ENCODE measurements around the gene ENTR1. TPM values are rescaled to one million over a fixed set of nuclear protein-coding genes. Genes with fewer than 3 reads are reported as not detected.

Gene ENTR1
- total RNA-seq, 1 donor from 2014 or later = 60.4 TPM

DNA sequence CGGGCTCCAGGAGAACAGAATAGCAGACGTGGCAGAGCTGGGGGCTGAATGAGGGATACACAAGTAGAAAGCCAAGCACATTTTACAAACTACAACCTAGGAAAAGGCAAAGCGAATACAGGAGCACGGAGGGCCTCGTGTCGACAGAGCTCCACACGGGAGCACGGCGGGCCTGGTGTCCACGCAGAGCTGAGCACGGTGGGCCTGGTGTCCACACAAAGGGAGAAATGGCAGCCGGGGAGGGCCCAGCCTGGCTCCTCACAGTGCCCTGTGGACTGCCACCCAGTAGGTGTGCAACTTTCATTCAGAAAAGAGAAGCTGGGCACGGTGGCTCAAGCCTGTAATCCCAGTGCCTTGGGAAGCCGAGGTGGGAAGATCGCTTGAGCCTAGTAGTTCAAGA, 32.7 kb upstream of the ENTR1 start:
- Histone ChIP-seq H3K36me3 (peaks cover 0 to 68% of the 10 kb centered on the region in 2 donors), H3K9me3 (no peaks in the 10 kb centered on the region), H3K4me3 (no peak overlapping the region), H3K4me1 (peaks cover 8% of the 10 kb centered on the region), H3K27me3 (no peaks in the 10 kb centered on the region), H3K27ac (no peak overlapping the region)
- TF ChIP-seq, protein P1, sequence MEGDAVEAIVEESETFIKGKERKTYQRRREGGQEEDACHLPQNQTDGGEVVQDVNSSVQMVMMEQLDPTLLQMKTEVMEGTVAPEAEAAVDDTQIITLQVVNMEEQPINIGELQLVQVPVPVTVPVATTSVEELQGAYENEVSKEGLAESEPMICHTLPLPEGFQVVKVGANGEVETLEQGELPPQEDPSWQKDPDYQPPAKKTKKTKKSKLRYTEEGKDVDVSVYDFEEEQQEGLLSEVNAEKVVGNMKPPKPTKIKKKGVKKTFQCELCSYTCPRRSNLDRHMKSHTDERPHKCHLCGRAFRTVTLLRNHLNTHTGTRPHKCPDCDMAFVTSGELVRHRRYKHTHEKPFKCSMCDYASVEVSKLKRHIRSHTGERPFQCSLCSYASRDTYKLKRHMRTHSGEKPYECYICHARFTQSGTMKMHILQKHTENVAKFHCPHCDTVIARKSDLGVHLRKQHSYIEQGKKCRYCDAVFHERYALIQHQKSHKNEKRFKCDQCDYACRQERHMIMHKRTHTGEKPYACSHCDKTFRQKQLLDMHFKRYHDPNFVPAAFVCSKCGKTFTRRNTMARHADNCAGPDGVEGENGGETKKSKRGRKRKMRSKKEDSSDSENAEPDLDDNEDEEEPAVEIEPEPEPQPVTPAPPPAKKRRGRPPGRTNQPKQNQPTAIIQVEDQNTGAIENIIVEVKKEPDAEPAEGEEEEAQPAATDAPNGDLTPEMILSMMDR (IDR thresholded peaks at IDR 0.05) = no peak
- TF ChIP-seq POLR2AphosphoS5 (IDR thresholded peaks at IDR 0.05; ENCODE audit: insufficient read depth in 1 of 2, low read depth in 1 of 2) = no peak
- TF ChIP-seq POLR2A (IDR thresholded peaks at IDR 0.05) = no peak
- DNase-seq (ENCODE audit: extremely low spot score in 2 of 2) = no peak
- intact Hi-C loops (cut with DNase I) = no loop called here

DNA sequence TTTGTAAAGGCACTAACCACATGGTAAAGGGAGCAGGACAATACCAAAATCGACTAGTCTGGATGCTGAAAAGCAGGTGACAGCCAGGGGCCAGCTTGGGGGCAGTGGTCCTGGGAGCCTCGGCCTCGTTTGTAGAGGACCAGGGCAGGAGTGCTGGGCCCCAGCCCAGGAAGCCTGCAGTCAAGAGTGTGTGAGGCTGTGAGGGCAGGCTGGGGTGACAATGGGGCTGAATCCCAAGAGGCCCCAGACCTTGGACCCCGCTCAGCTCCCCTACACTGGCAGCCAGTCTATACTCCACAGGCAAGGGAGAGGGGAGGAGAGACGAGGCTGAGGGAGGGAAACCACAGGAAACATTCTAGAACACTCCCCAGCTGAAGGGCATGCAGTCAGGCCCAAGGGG, 31.9 kb upstream of the ENTR1 start:
- H3K27ac ChIP-seq = no peak overlapping the region
- no peaks in the 10 kb centered on the region for H3K9me3 ChIP-seq
- peaks cover 16% of the 10 kb centered on the region for H3K4me1 ChIP-seq
- DNase-seq (ENCODE audit: extremely low spot score in 2 of 2) = no peak
- TF ChIP-seq POLR2AphosphoS5 (IDR thresholded peaks at IDR 0.05; ENCODE audit: insufficient read depth in 1 of 2, low read depth in 1 of 2) (no peak), POLR2A (IDR thresholded peaks at IDR 0.05) (no peak)
- TF ChIP-seq, protein P1 (IDR thresholded peaks at IDR 0.05) = no peak
- peaks cover 0 to 61% of the 10 kb centered on the region in 2 donors for H3K36me3 ChIP-seq
- H3K27me3 ChIP-seq = no peaks in the 10 kb centered on the region
- H3K4me3 ChIP-seq = no peak overlapping the region
- intact Hi-C loops (cut with DNase I) = no loop called here

DNA sequence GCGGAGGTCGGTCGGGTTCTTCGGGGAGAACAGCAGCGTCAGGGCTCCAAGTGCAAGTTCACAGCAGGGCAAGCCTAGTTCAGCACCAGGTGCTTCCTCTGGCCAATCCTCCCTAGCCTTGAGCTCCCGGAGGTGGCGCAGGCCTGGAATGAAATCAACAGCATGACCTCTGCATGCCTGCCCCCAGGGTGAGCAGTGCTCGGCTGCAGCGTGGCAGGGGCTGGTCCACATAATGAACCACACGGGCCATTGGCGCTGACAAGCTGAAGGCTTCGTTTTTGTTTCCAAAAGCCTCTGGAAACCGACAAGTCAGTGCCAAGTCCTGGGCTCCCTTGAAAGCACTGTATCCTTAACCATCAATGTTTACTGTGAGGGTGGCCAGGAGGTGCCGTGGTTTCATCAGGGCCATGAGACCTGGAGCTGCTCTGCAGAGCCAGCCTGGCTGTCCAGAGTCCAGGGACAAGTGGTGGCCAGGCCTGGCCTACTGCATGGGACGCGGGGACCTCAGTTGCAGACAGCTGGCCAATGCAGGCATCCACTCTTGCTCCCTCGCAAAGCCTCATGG, 31.3 kb upstream of the ENTR1 start:
- H3K9me3 ChIP-seq = no peaks in the 10 kb centered on the region
- no peaks in the 10 kb centered on the region for H3K27me3 ChIP-seq
- intact Hi-C loops (cut with DNase I) = no loop called here
- no peak overlapping the region for H3K4me3 ChIP-seq
- TF ChIP-seq, protein P1 (IDR thresholded peaks at IDR 0.05) = no peak
- no peak for DNase-seq (ENCODE audit: extremely low spot score in 2 of 2)
- peaks cover 21% of the 10 kb centered on the region for H3K4me1 ChIP-seq
- H3K27ac ChIP-seq = no peak overlapping the region
- peaks cover 0 to 56% of the 10 kb centered on the region in 2 donors for H3K36me3 ChIP-seq

GRCh38 chr9:136441191-136441680, 30.8 kb upstream of the ENTR1 start:
- no peaks in the 10 kb centered on the region for H3K9me3 ChIP-seq
- peaks cover 27% of the 10 kb centered on the region for H3K4me1 ChIP-seq
- no peak overlapping the region for H3K4me3 ChIP-seq
- peaks cover 0 to 52% of the 10 kb centered on the region in 2 donors for H3K36me3 ChIP-seq
- H3K27ac ChIP-seq = no peak overlapping the region
- TF ChIP-seq, protein P1 (IDR thresholded peaks at IDR 0.05) = no peak
- TF ChIP-seq POLR2AphosphoS5 (IDR thresholded peaks at IDR 0.05; ENCODE audit: insufficient read depth in 1 of 2, low read depth in 1 of 2) = no peak
- no peak for TF ChIP-seq POLR2A (IDR thresholded peaks at IDR 0.05)
- no peak for DNase-seq (ENCODE audit: extremely low spot score in 2 of 2)
- intact Hi-C loops (cut with DNase I) = no loop called here
- H3K27me3 ChIP-seq = no peaks in the 10 kb centered on the region

All from vagina (tissue), 2 donors.